SH-SY5Y (cell line): ENCODE results near the gene TTC13.

ENCODE experiments used
- GATA2 ChIP-seq: IDR thresholded peaks from 2 replicates; pipeline ENCODE4 v1.6.1; 2011; ENCODE audit warnings: mild to moderate bottlenecking, low read depth, low read length
- GATA3 ChIP-seq: IDR thresholded peaks from 2 replicates; pipeline ENCODE4 v1.6.1; 2011; ENCODE audit warnings: low read depth, mild to moderate bottlenecking, low read length, moderate library complexity

DNA sequence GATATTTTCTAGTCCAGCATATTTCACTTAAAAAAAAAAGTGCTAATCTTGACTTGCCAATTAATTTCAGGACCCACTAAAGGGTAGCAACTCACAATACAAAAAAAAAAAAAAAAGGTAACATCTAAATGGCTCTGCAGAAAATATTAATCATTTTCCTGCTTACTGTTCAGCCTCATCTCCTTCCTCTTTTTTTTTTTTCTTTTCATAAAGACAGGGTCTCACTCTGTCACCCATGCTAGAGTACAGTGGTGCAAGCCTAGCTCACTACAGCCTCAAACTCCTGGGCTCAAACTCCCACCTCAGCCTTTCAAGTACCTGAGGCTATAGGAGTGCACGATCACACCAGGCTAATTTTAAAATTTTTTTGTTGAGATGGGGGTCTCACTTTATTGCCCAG, 30.4 kb downstream of the TTC13 start:
- no peak for TF ChIP-seq GATA2
- no peak for TF ChIP-seq GATA3
